ENCODE data around the gene ADD3. TPM values are rescaled to one million over a fixed set of nuclear protein-coding genes. Genes with fewer than 3 reads are reported as not detected.
"Not testable (repeated sequence)": the region's sequence is repeated elsewhere in the genome, so short reads cannot be mapped to it uniquely, and the experiment has no call there.

Gene ADD3
- total RNA-seq, 3 donors from 2014 or later, result 109 to 165 (median 141) TPM

DNA sequence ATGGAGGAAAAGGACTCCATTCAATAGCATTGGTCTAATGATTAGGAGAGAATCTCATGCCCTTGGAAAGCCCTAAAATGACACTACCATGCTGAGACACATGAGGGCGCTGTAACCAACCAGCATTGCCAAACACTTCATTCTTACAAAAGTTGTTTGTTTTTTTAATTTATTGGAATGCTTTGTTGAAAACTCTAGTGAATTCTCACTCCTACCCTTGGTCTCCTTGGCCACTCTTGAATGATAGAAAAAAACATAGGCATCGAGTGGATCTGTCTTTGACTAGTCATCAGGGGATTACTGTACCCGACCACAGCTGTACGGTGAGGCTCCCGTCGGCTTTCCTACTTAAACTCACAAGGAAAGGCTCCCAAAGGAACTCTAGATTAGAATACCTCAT lies 29.3 kb upstream of the ADD3 start:
- peaks cover 36% of the 10 kb centered on the region for H3K4me1 ChIP-seq (ENCODE audit: low read depth)
- H3K36me3 ChIP-seq (ENCODE audit: low read depth), result no peaks in the 10 kb centered on the region
- no peaks in the 10 kb centered on the region for H3K9me3 ChIP-seq
- intact Hi-C loops (cut with DNase I, micrococcal nuclease), result no loop called here
- TF ChIP-seq, protein P1, sequence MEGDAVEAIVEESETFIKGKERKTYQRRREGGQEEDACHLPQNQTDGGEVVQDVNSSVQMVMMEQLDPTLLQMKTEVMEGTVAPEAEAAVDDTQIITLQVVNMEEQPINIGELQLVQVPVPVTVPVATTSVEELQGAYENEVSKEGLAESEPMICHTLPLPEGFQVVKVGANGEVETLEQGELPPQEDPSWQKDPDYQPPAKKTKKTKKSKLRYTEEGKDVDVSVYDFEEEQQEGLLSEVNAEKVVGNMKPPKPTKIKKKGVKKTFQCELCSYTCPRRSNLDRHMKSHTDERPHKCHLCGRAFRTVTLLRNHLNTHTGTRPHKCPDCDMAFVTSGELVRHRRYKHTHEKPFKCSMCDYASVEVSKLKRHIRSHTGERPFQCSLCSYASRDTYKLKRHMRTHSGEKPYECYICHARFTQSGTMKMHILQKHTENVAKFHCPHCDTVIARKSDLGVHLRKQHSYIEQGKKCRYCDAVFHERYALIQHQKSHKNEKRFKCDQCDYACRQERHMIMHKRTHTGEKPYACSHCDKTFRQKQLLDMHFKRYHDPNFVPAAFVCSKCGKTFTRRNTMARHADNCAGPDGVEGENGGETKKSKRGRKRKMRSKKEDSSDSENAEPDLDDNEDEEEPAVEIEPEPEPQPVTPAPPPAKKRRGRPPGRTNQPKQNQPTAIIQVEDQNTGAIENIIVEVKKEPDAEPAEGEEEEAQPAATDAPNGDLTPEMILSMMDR (IDR thresholded peaks at IDR 0.05), result peak; percentile 62
- peak in 1 of 3 donors; percentile 80 for DNase-seq
- H3K4me3 ChIP-seq, result no peak overlapping the region
- peak; percentile 54 for ATAC-seq

DNA sequence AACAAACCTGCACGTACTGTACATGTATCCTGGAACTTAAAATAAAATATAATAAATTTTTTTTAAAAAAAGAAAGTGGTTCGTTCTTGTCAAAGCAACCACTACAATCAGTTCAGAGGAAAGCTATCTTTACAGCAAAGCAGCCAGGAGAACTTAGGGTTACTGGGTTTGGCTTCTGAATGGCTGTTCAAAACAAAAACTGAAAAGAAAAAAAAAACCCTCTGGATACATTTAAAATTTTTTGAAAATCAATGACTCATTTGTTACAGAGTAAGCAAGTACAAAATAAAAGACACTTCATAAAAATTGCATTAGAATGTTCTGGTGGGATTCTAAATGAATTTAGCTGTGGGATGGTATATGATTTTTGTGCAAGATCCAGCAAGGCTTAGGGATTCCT lies 28.6 kb upstream of the ADD3 start:
- no peak for ATAC-seq
- H3K4me1 ChIP-seq (ENCODE audit: low read depth), result peaks cover 36% of the 10 kb centered on the region

DNA sequence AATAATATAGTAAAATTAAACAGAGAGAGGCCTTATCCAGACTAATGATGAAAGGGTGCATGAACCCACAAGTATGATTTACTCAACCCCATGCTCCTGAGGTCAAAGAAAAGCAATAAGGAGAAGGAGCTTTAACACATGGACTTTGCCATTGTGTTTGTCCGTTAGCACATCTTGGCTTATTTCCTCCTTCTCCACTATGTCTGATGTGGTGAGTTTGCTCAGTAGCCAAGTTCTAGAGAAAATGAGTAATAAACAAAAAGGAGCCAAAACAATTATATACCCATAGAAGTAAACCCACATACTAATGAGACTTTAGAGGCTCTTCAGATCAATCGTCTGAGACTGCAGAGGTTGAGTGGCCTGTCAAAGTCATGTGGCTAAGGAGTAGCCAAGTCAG lies 26.1 kb upstream of the ADD3 start:
- H3K36me3 ChIP-seq (ENCODE audit: low read depth), result no peaks in the 10 kb centered on the region
- H3K9me3 ChIP-seq, result no peaks in the 10 kb centered on the region
- intact Hi-C loops (cut with DNase I, micrococcal nuclease), result no loop called here
- DNase-seq, result no peak
- H3K4me1 ChIP-seq (ENCODE audit: low read depth), result peaks cover 20% of the 10 kb centered on the region
- ATAC-seq, result peak; percentile 34
- H3K4me3 ChIP-seq, result no peak overlapping the region
- TF ChIP-seq, protein P1 (IDR thresholded peaks at IDR 0.05), result no peak

More for the DNA sequence above, 28.6 kb upstream of the ADD3 start:
- Histone ChIP-seq H3K9me3 (no peaks in the 10 kb centered on the region), H3K36me3 (ENCODE audit: low read depth) (no peaks in the 10 kb centered on the region), H3K4me3 (no peak overlapping the region)
- TF ChIP-seq, protein P1 (IDR thresholded peaks at IDR 0.05), result no peak
- intact Hi-C loops (cut with DNase I, micrococcal nuclease), result no loop called here
- no peak for DNase-seq

DNA sequence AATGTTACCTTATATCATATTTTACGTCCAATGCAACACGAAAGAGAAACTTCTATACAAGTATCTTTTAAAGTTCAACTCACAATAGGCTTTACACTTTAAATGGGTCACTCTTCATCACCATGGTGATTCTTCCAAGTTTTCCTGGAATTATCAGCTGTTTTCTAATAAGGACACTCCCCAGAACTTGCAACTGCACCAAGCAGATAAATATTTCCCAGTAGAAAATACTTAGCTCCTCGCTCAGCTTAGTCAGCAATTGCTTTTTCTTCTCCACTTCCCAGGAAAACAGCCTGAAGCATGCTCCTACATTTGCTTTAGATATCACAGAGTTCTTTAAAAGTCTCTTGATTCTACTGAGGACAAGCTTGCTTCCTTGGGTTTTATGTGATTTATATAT lies 25.7 kb upstream of the ADD3 start:
- Histone ChIP-seq H3K4me3 (no peak overlapping the region), H3K36me3 (ENCODE audit: low read depth) (no peaks in the 10 kb centered on the region), H3K9me3 (no peaks in the 10 kb centered on the region), H3K4me1 (ENCODE audit: low read depth) (peaks cover 17% of the 10 kb centered on the region)
- DNase-seq (no peak), ATAC-seq (no peak)
- TF ChIP-seq, protein P1 (IDR thresholded peaks at IDR 0.05), result no peak
- intact Hi-C loops (cut with DNase I, micrococcal nuclease), result no loop called here

DNA sequence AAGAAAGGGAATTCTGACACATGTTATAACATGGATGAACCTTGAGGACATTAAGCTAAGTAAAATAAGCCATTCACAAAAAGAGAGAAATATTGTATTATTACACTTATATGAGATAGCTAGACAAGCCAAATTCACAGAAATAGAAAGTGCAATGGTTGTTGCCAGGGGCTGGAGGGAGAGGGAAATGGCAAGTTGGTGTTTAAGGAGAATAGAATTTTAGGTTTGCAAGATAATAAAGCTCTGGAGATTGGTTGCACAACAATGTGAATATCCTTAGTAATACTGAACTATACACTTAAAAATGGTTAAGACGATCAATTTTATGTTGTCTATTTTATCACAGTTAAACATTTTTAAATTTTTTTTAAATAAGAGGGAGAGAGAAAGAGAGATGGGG lies 25.0 kb upstream of the ADD3 start:
- no peak overlapping the region for H3K4me3 ChIP-seq
- no peaks in the 10 kb centered on the region for H3K36me3 ChIP-seq (ENCODE audit: low read depth)
- DNase-seq (no peak), ATAC-seq (no peak)
- H3K9me3 ChIP-seq, result no peaks in the 10 kb centered on the region
- intact Hi-C loops (cut with DNase I, micrococcal nuclease), result no loop called here
- H3K4me1 ChIP-seq (ENCODE audit: low read depth), result peaks cover 12% of the 10 kb centered on the region
- TF ChIP-seq, protein P1 (IDR thresholded peaks at IDR 0.05), result no peak

GRCh38 chr10:109984013-109984412 lies 23.8 kb upstream of the ADD3 start:
- H3K9me3 ChIP-seq, result no peaks in the 10 kb centered on the region
- ATAC-seq, result no peak
- no peak for DNase-seq
- TF ChIP-seq, protein P1 (IDR thresholded peaks at IDR 0.05), result no peak
- H3K4me3 ChIP-seq, result no peak overlapping the region
- H3K4me1 ChIP-seq (ENCODE audit: low read depth), result peaks cover 4% of the 10 kb centered on the region
- intact Hi-C loops (cut with DNase I, micrococcal nuclease), result no loop called here
- H3K36me3 ChIP-seq (ENCODE audit: low read depth), result no peaks in the 10 kb centered on the region

DNA sequence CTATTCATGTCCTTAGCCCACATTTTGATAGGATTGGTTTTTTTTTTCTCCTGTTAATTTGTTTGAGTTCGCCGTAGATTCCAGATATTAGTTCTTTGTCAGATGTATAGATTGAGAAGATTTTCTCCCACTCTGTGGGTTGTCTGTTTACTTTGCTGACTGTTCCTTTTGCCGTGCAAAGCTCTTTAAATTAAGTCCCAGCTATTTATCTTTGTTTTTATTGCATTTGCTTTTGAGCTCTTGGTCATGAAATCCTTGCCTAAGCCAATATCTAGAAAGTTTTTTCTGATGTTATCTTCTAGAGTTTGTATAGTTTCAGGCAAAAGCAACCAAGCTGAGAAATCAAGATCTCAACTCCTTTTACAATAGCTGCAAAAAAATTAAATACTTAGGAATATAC lies 22.0 kb upstream of the ADD3 start:
- DNase-seq; intact Hi-C loops (cut with DNase I, micrococcal nuclease); H3K9me3 ChIP-seq; H3K36me3 ChIP-seq (ENCODE audit: low read depth); ATAC-seq; H3K4me1 ChIP-seq (ENCODE audit: low read depth); H3K4me3 ChIP-seq: not testable (repeated sequence)
